ENCODE measurements around the gene DNAJC12.
"Not testable (repeated sequence)": the region's sequence is repeated elsewhere in the genome, so short reads cannot be mapped to it uniquely, and the experiment has no call there.

The DNAJC12 gene

GRCh38 chr10:67790534-67791408, 47.2 kb downstream of the DNAJC12 start:
- DNase-seq: peak; percentile 32

GRCh38 chr10:67789769-67790168, 48.2 kb downstream of the DNAJC12 start:
- DNase-seq: no peak

GRCh38 chr10:67788028-67788886, 49.7 kb downstream of the DNAJC12 start:
- DNase-seq: peak; percentile 33

GRCh38 chr10:67785098-67785497, 52.9 kb downstream of the DNAJC12 start:
- no peak for DNase-seq

GRCh38 chr10:67784474-67784873, 53.5 kb downstream of the DNAJC12 start:
- peak; percentile 23 for DNase-seq

- DNase-seq: no peak
Measured at GRCh38 chr10:67783606-67784294, 54.2 kb downstream of the DNAJC12 start.

GRCh38 chr10:67782530-67782929, 55.5 kb downstream of the DNAJC12 start:
- no peak for DNase-seq

GRCh38 chr10:67780759-67781538, 57.0 kb downstream of the DNAJC12 start:
- DNase-seq: no peak

GRCh38 chr10:67780204-67780621, 57.8 kb downstream of the DNAJC12 start:
- DNase-seq: not testable (repeated sequence)

GRCh38 chr10:67779465-67780203, 58.4 kb downstream of the DNAJC12 start:
- DNase-seq: peak; percentile 74

GRCh38 chr10:67776371-67776770, 61.6 kb downstream of the DNAJC12 start:
- DNase-seq: no peak

GRCh38 chr10:67775279-67775678, 62.7 kb downstream of the DNAJC12 start:
- no peak for DNase-seq

GRCh38 chr10:67772894-67773511, 65.0 kb downstream of the DNAJC12 start:
- no peak for DNase-seq

GRCh38 chr10:67772151-67772550, 65.8 kb downstream of the DNAJC12 start:
- DNase-seq: no peak

GRCh38 chr10:67771200-67771599, 66.8 kb downstream of the DNAJC12 start:
- no peak for DNase-seq

- no peak for DNase-seq
Measured at GRCh38 chr10:67770537-67770936, 67.5 kb downstream of the DNAJC12 start.

GRCh38 chr10:67767244-67767643, 70.7 kb downstream of the DNAJC12 start:
- no peak for DNase-seq

GRCh38 chr10:67764012-67764822, 73.8 kb downstream of the DNAJC12 start:
- DNase-seq: peak; percentile 84

GRCh38 chr10:67763499-67764011, 74.4 kb downstream of the DNAJC12 start:
- peak; percentile 23 for DNase-seq

- not testable (repeated sequence) for DNase-seq
Measured at GRCh38 chr10:67762567-67762966, 75.4 kb downstream of the DNAJC12 start.

All from HCEC 1CT (cell line).